GM12872 (cell line): ENCODE data around the gene ZNF23.

ENCODE experiments used
- CTCF ChIP-seq: IDR thresholded peaks from 3 replicates; pipeline ENCODE4 v1.5.1; 2011; ENCODE audit warnings: low read depth, mild to moderate bottlenecking, low read length, moderate library complexity; ENCODE audit not compliant: insufficient read depth

ZNF23 gene

GRCh38 chr16:71432906-71433305 is 29.1 kb downstream of the ZNF23 start:
- TF ChIP-seq CTCF, result no peak

GRCh38 chr16:71431991-71432390 is 30.1 kb downstream of the ZNF23 start:
- TF ChIP-seq CTCF, result no peak

DNA sequence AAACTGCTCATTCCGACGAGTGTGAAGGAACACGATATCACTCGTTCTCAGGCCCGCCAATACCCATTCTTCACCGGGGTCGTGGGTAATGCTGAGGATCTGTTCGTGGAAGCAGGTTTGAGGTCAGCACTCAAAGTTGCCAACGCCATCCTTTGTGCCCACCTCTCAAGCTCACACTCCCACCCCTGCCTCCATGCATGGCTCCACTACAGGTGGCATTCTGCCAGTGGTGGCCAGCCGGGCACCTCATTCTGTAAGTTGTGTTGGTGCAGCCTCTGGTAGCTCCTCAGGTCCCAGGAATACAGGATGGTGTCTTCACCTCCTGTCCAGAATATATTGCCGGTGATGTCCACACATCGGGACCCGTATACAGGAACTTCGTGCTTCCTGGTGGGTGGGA is 30.9 kb downstream of the ZNF23 start:
- no peak for TF ChIP-seq CTCF

GRCh38 chr16:71430744-71431143 is 31.3 kb downstream of the ZNF23 start:
- no peak for TF ChIP-seq CTCF

DNA sequence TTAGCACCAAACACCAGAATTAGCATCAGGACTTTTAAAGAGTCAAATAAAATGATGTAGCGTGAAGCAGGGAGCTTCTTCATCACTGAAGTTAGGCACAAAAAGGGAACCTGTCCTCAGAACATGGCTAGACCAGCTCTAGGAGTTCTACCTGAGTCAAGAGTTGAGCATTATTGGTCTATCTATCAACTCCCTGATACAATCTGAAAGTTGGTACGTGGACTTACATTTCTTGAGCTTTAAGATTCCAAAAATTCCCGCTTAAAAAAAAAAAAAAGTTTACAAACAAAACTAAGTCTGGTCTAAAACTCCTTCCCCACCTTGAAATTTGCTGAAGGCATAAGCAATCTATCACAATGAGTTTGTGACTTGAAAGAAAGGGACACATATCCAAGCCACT is 32.5 kb downstream of the ZNF23 start:
- TF ChIP-seq CTCF, result no peak

DNA sequence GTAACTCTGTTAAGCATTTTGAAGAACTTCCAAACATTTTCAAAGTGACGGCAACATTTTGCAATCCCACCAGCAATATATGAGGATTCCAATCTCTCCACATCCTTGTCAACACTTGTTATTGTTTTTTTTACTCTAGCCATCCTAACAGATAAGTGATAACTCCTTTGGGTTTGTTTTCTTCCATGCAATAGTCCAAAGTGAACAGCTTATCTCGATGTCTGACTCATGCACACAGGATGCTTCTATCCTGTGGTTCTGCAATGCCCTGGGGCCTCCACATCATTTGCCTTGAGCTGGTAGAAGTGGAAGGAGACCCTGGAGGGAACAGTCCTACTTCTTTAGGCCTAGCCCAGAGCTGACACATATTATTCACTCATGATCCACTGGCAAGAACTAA is 33.2 kb downstream of the ZNF23 start:
- no peak for TF ChIP-seq CTCF

DNA sequence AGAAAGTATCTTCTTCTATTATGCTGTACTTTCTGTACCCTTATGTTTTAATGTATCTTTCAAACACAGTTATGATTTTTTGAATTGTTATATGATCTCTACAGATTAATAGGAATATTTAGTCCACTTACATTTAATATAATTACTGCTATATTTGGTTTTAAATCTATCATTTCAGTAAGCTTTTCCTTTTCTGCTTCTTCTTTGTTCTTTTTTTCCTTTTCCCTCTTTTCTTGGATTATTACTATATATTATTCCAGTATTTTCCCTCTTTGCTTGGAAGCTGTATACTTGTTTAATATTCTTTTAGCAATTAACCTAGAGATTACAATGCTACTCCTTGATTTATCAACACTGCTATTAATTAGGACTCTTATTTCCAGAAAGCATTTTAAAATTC is 33.7 kb downstream of the ZNF23 start:
- no peak for TF ChIP-seq CTCF
